ENCODE results near the gene VPS11. TPM values are rescaled to one million over a fixed set of nuclear protein-coding genes. Genes with fewer than 3 reads are reported as not detected.

The VPS11 gene
- total RNA-seq, 1 donor from 2014 or later = 25.7 TPM

GRCh38 chr11:119103793-119104192 lies 36.2 kb downstream of the VPS11 start:
- DNase-seq = no peak

GRCh38 chr11:119106564-119107537 lies 39.2 kb downstream of the VPS11 start, which contains the start of gene C2CD2L:
C2CD2L (plus strand) TSS chr11:119107344; CDS start chr11:119107742, 398 bp downstream.
- DNase-seq = peak; percentile 87

GRCh38 chr11:119107538-119108145 lies 40.0 kb downstream of the VPS11 start:
- peak; percentile 14 for DNase-seq

- peak; percentile 14 for DNase-seq
Measured at GRCh38 chr11:119108146-119108856, 40.7 kb downstream of the VPS11 start.

- no peak for DNase-seq
Measured at GRCh38 chr11:119108857-119109221, 41.2 kb downstream of the VPS11 start.

GRCh38 chr11:119109843-119110242 lies 42.2 kb downstream of the VPS11 start:
- DNase-seq = no peak

- DNase-seq = no peak
Measured at GRCh38 chr11:119110439-119110838, 42.8 kb downstream of the VPS11 start.

- DNase-seq = no peak
Measured at GRCh38 chr11:119111361-119111925, 43.8 kb downstream of the VPS11 start.

GRCh38 chr11:119112314-119113020 lies 44.8 kb downstream of the VPS11 start:
- no peak for DNase-seq

GRCh38 chr11:119113716-119114115 lies 46.1 kb downstream of the VPS11 start:
- no peak for DNase-seq

GRCh38 chr11:119114351-119114750 lies 46.7 kb downstream of the VPS11 start:
- DNase-seq = peak; percentile 27

- DNase-seq = no peak
Measured at GRCh38 chr11:119115484-119116234, 48.0 kb downstream of the VPS11 start.

- no peak for DNase-seq
Measured at GRCh38 chr11:119116235-119116594, 48.6 kb downstream of the VPS11 start.

- DNase-seq = no peak
Measured at GRCh38 chr11:119116601-119117000, 49.0 kb downstream of the VPS11 start.

- no peak for DNase-seq
Measured at GRCh38 chr11:119117004-119117706, 49.5 kb downstream of the VPS11 start.

- no peak for DNase-seq
Measured at GRCh38 chr11:119118227-119118626, 50.6 kb downstream of the VPS11 start.

- no peak for DNase-seq
Measured at GRCh38 chr11:119118946-119119345, 51.3 kb downstream of the VPS11 start.

- peak; percentile 24 for DNase-seq
Measured at GRCh38 chr11:119120639-119121007, 53.0 kb downstream of the VPS11 start.

- peak; percentile 100 for DNase-seq
Measured at GRCh38 chr11:119121008-119121810, 53.6 kb downstream of the VPS11 start, which contains the start of gene HINFP. HINFP (plus strand) TSS chr11:119121580; CDS start chr11:119126945, 5,365 bp downstream.

GRCh38 chr11:119121811-119122124 lies 54.1 kb downstream of the VPS11 start:
- no peak for DNase-seq

All from dermis blood vessel endothelial cell (primary cell).